PC-9 (cell line): ENCODE results near the gene MMP15.

Experiments used
- CTCF ChIP-seq: fragments of 200-600 bp; sonication (generic); conservative IDR thresholded peaks from 2 replicates; pipeline ENCODE4 v1.6.1; 2017; ENCODE audit warnings: mixed run types, antibody characterized with exemption, mild to moderate bottlenecking, moderate library complexity
- EZH2 ChIP-seq: fragments of 200-600 bp; sonication (generic); IDR thresholded peaks from 2 replicates; pipeline ENCODE4 v1.8.0; 2017; ENCODE audit warnings: antibody characterized with exemption, low read depth

- no peak for TF ChIP-seq CTCF
- no peak for TF ChIP-seq EZH2
Measured at GRCh38 chr16:58094791-58095574, 69.4 kb downstream of the MMP15 start.
